ENCODE results near the gene PCLO. TPM values are rescaled to one million over a fixed set of nuclear protein-coding genes. Genes with fewer than 3 reads are reported as not detected.

The PCLO gene
- total RNA-seq, 3 donors from 2014 or later = 5.5 to 16.5 (median 7.1) TPM

GRCh38 chr7:82726038-82726800, 436.5 kb downstream of the PCLO start:
- no peaks in the 10 kb centered on the region for H3K36me3 ChIP-seq (ENCODE audit: low read depth)
- H3K4me3 ChIP-seq = no peak overlapping the region
- DNase-seq = no peak
- no peak for ATAC-seq
- H3K4me1 ChIP-seq (ENCODE audit: low read depth) = no peaks in the 10 kb centered on the region
- intact Hi-C loops (cut with DNase I, micrococcal nuclease) = loop anchor here in 1 of 2 donors (10.0 kb wide), 1 partner anchor 491 kb away; no protein-coding TSS in a partner anchor
- no peak for TF ChIP-seq CTCF (IDR thresholded peaks at IDR 0.05)
- H3K9me3 ChIP-seq = no peaks in the 10 kb centered on the region

GRCh38 chr7:82723411-82723810, 439.3 kb downstream of the PCLO start:
- Histone ChIP-seq H3K4me1 (ENCODE audit: low read depth) (no peaks in the 10 kb centered on the region), H3K4me3 (no peak overlapping the region), H3K9me3 (no peaks in the 10 kb centered on the region), H3K36me3 (ENCODE audit: low read depth) (no peaks in the 10 kb centered on the region)
- intact Hi-C loops (cut with DNase I, micrococcal nuclease) = loop anchor here in 1 of 2 donors (10.0 kb wide), 1 partner anchor 489 kb away; no protein-coding TSS in a partner anchor
- no peak for TF ChIP-seq CTCF (IDR thresholded peaks at IDR 0.05)
- no peak for DNase-seq
- ATAC-seq = peak; percentile 60

- no peak for TF ChIP-seq CTCF (IDR thresholded peaks at IDR 0.05)
- intact Hi-C loops (cut with DNase I, micrococcal nuclease) = loop anchor here in 1 of 2 donors (10.0 kb wide), 1 partner anchor 488 kb away; no protein-coding TSS in a partner anchor
- Histone ChIP-seq H3K36me3 (ENCODE audit: low read depth) (no peaks in the 10 kb centered on the region), H3K9me3 (no peaks in the 10 kb centered on the region), H3K4me1 (ENCODE audit: low read depth) (no peaks in the 10 kb centered on the region), H3K4me3 (no peak overlapping the region)
- ATAC-seq = peak; percentile 53
- DNase-seq = no peak
Measured at GRCh38 chr7:82722946-82723345, 439.7 kb downstream of the PCLO start.

GRCh38 chr7:82715344-82715743, 447.3 kb downstream of the PCLO start:
- TF ChIP-seq CTCF (IDR thresholded peaks at IDR 0.05) = no peak
- no peaks in the 10 kb centered on the region for H3K4me1 ChIP-seq (ENCODE audit: low read depth)
- no peaks in the 10 kb centered on the region for H3K9me3 ChIP-seq
- no peak overlapping the region for H3K4me3 ChIP-seq
- intact Hi-C loops (cut with DNase I, micrococcal nuclease) = no loop called here
- DNase-seq (no peak), ATAC-seq (no peak)
- no peaks in the 10 kb centered on the region for H3K36me3 ChIP-seq (ENCODE audit: low read depth)

GRCh38 chr7:82714883-82715282, 447.8 kb downstream of the PCLO start:
- no peak for ATAC-seq
- no peak for TF ChIP-seq CTCF (IDR thresholded peaks at IDR 0.05)
- H3K36me3 ChIP-seq (ENCODE audit: low read depth) = no peaks in the 10 kb centered on the region
- intact Hi-C loops (cut with DNase I, micrococcal nuclease) = no loop called here
- DNase-seq = no peak
- no peaks in the 10 kb centered on the region for H3K9me3 ChIP-seq
- H3K4me1 ChIP-seq (ENCODE audit: low read depth) = no peaks in the 10 kb centered on the region
- no peak overlapping the region for H3K4me3 ChIP-seq
